HepG2 (cell line): ENCODE data around the gene PHTF1. TPM values are rescaled to one million over a fixed set of nuclear protein-coding genes. Genes with fewer than 3 reads are reported as not detected.

Source experiments
- ATAC-seq: fragments of 200-7000 bp; cut with Tn5 transposase; 3 replicates; pipeline ENCODE4 v1.9.1; 2020; ENCODE audit warnings: mild to moderate bottlenecking, moderate library complexity
- BruUV-seq: library from RNA; stranded (reverse); fragments of 400-500 nt; replicated peaks from 2 replicates; lab custom pipeline; 2021; lab: Mats Ljungman, UMichigan
- CTCF ChIA-PET: fragments of 300-600 bp; formaldehyde crosslinking; extraction: SDS; loops from one replicate; lab custom pipeline; 2021; ENCODE audit warnings: low total read pairs, inconsistent platforms, low intra/inter-chr PET ratio; lab: Yijun Ruan, JAX
- POLR2A ChIA-PET: fragments of 350-600 bp; sonication (Branson Sonifier 250); formaldehyde crosslinking; loops from one replicate; lab custom pipeline; 2020; ENCODE audit warnings: antibody characterized with exemption, inconsistent platforms; lab: Yijun Ruan, JAX
- DNase-seq: peaks from one replicate; pipeline ENCODE4 v3.0.0-alpha.2; 2015; ENCODE audit warnings: low spot score
- FAIRE-seq: peaks from 3 replicates; lab custom pipeline; 2011; peaks lifted over from hg19 to GRCh38; lab: Jason Lieb, UNC
- H2AFZ ChIP-seq: one replicate; pipeline ENCODE4 v1.6.1; 2011; ENCODE audit warnings: low read length, inconsistent platforms
- H3K27ac ChIP-seq: fragments of 300-600 bp; 3 replicates; pipeline ENCODE4 v1.8.0; 2011; ENCODE audit warnings: mixed run types, mild to moderate bottlenecking, mixed read lengths, low read length, inconsistent platforms; ENCODE audit not compliant: insufficient read depth; ENCODE audit errors: extremely low read length
- H3K27me3 ChIP-seq, 2 experiments: fragments of 200-600 bp in 1 of 2; 2 replicates in 1 of 2; 3 replicates in 1 of 2; pipeline versions ENCODE4 v1.6.0 to v1.8.0; 2011; ENCODE audit warnings: low read length in 2 of 2, mild to moderate bottlenecking in 2 of 2, moderate library complexity in 2 of 2, inconsistent platforms in 1 of 2; ENCODE audit not compliant: insufficient read depth in 2 of 2, control insufficient read depth in 1 of 2
- H3K36me3 ChIP-seq, 2 experiments: fragments of 200-600 bp in 1 of 2; replicated peaks in 1 of 2; 2 replicates in 1 of 2; 3 replicates in 1 of 2; pipeline versions ENCODE4 v1.5.1 to v1.8.0; 2011; ENCODE audit warnings: low read length in 2 of 2, inconsistent platforms in 1 of 2; ENCODE audit not compliant: insufficient read depth in 2 of 2, control insufficient read depth in 1 of 2
- H3K4me1 ChIP-seq: 2 replicates; pipeline ENCODE4 v1.5.1; 2012; ENCODE audit warnings: low read length, inconsistent platforms; ENCODE audit not compliant: insufficient read depth
- H3K4me2 ChIP-seq: 2 replicates; pipeline ENCODE4 v1.6.0; 2011; ENCODE audit warnings: low read depth, low read length, inconsistent platforms
- H3K4me3 ChIP-seq, 3 experiments: fragments of 200-600 bp in 1 of 3; sonication (generic), shearing (Covaris generic) in 1 of 3; replicated peaks in 1 of 3; 2 replicates each; pipeline ENCODE4 v1.5.1; 2011 to 2016; ENCODE audit warnings: low read length in 3 of 3, inconsistent platforms in 2 of 3, low read depth in 2 of 3, mild to moderate bottlenecking in 2 of 3, control low read depth in 1 of 3, mixed read lengths in 1 of 3; ENCODE audit not compliant: insufficient read depth in 1 of 3
- H3K79me2 ChIP-seq: one replicate; pipeline ENCODE4 v1.6.1; 2011; ENCODE audit warnings: low read length, inconsistent platforms; ENCODE audit not compliant: insufficient read depth
- H3K9ac ChIP-seq: 2 replicates; pipeline ENCODE4 v1.6.0; 2011; ENCODE audit warnings: mild to moderate bottlenecking, low read depth, low read length, inconsistent platforms; ENCODE audit not compliant: insufficient read depth
- H3K9me3 ChIP-seq: 2 replicates; pipeline ENCODE4 v1.5.1; 2012; ENCODE audit warnings: mild to moderate bottlenecking, low read length
- H4K20me1 ChIP-seq: 2 replicates; pipeline ENCODE4 v1.6.0; 2011; ENCODE audit warnings: inconsistent platforms, mild to moderate bottlenecking, low read length, moderate library complexity; ENCODE audit not compliant: insufficient read depth
- CENPX ChIP-seq: sonication (generic); formaldehyde crosslinking; IDR thresholded peaks from 2 replicates; pipeline ENCODE4 v1.9.0; 2021; ENCODE audit warnings: mild to moderate bottlenecking, missing genetic modification reagents, moderate library complexity
- E2F1 ChIP-seq: sonication (generic); formaldehyde crosslinking; IDR thresholded peaks from 2 replicates; pipeline ENCODE4 v1.5.0; 2020; ENCODE audit warnings: missing genetic modification reagents
- GATAD2A ChIP-seq: IDR thresholded peaks from 2 replicates; pipeline ENCODE4 v1.6.1; 2016
- GMEB2 ChIP-seq: IDR thresholded peaks from 2 replicates; pipeline ENCODE4 v1.6.1; 2016; ENCODE audit warnings: missing biosample characterization, missing genetic modification reagents, low read depth
- MBNL3 ChIP-seq: fragments of 250-450 bp; sonication (Bioruptor Pico); conservative IDR thresholded peaks from 2 replicates; pipeline ENCODE4 v1.8.0; 2022; ENCODE audit warnings: mild to moderate bottlenecking, inconsistent platforms
- NR1H2 ChIP-seq: sonication (generic); formaldehyde crosslinking; IDR thresholded peaks from 2 replicates; pipeline ENCODE4 v1.8.1; 2022; ENCODE audit warnings: low read depth, missing genetic modification reagents, borderline replicate concordance
- PITX1 ChIP-seq: sonication (generic); formaldehyde crosslinking; IDR thresholded peaks from 2 replicates; pipeline ENCODE4 v1.5.1; 2020; ENCODE audit warnings: mild to moderate bottlenecking, missing genetic modification reagents
- RARG ChIP-seq: sonication (generic); formaldehyde crosslinking; IDR thresholded peaks from 2 replicates; pipeline ENCODE4 v1.4.0; 2020; ENCODE audit warnings: low read depth, mild to moderate bottlenecking, missing genetic modification reagents
- RORA ChIP-seq: sonication (generic); formaldehyde crosslinking; IDR thresholded peaks from 2 replicates; pipeline ENCODE4 v1.5.0; 2020; ENCODE audit warnings: mild to moderate bottlenecking, missing genetic modification reagents, moderate library complexity
- SAP130 ChIP-seq: IDR thresholded peaks from 2 replicates; pipeline ENCODE4 v1.6.1; 2016; ENCODE audit warnings: low read depth
- SP4 ChIP-seq: sonication (generic); formaldehyde crosslinking; IDR thresholded peaks from 2 replicates; pipeline ENCODE4 v1.8.1; 2023; ENCODE audit warnings: mild to moderate bottlenecking, missing genetic modification reagents
- THYN1 ChIP-seq: sonication (generic); formaldehyde crosslinking; IDR thresholded peaks from 2 replicates; pipeline ENCODE4 v1.8.1; 2023; ENCODE audit warnings: low read depth, mild to moderate bottlenecking, moderate library complexity, missing genetic modification reagents, borderline replicate concordance
- YY1 ChIP-seq: IDR thresholded peaks from 2 replicates; pipeline ENCODE4 v1.6.1; 2011; ENCODE audit warnings: low read length, low read depth, moderate library complexity, mild to moderate bottlenecking; ENCODE audit not compliant: insufficient read depth, insufficient replicate concordance
- ZBTB38 ChIP-seq: sonication (generic); formaldehyde crosslinking; IDR thresholded peaks from 2 replicates; pipeline ENCODE4 v1.5.1; 2020; ENCODE audit warnings: mild to moderate bottlenecking, missing genetic modification reagents
- ZBTB8A ChIP-seq: sonication (generic); formaldehyde crosslinking; IDR thresholded peaks from 2 replicates; pipeline ENCODE4 v1.4.0; 2020; ENCODE audit warnings: mild to moderate bottlenecking, low read depth, missing genetic modification reagents, borderline replicate concordance
- ZNF432 ChIP-seq: sonication (generic); formaldehyde crosslinking; IDR thresholded peaks from 2 replicates; pipeline ENCODE4 v1.5.0; 2020; ENCODE audit warnings: missing genetic modification reagents, mild to moderate bottlenecking, borderline replicate concordance
- ZNF513 ChIP-seq: sonication (generic); formaldehyde crosslinking; conservative IDR thresholded peaks from 2 replicates; pipeline ENCODE4 v1.5.0; 2020; ENCODE audit warnings: missing genetic modification reagents
- ZNF563 ChIP-seq: sonication (generic); formaldehyde crosslinking; IDR thresholded peaks from 2 replicates; pipeline ENCODE4 v1.8.0; 2022; ENCODE audit warnings: mild to moderate bottlenecking, moderate library complexity, missing genetic modification reagents
- ZNF570 ChIP-seq: sonication (generic); formaldehyde crosslinking; IDR thresholded peaks from 2 replicates; pipeline ENCODE4 v1.4.0; 2020; ENCODE audit warnings: mild to moderate bottlenecking, missing genetic modification reagents, borderline replicate concordance
- ZNF615 ChIP-seq: sonication (generic); formaldehyde crosslinking; IDR thresholded peaks from 2 replicates; pipeline ENCODE4 v1.5.0; 2020; ENCODE audit warnings: mild to moderate bottlenecking, missing genetic modification reagents, borderline replicate concordance
- ZNF644 ChIP-seq: IDR thresholded peaks from 2 replicates; pipeline ENCODE4 v1.6.1; 2016; ENCODE audit warnings: low read depth
- ZNF713 ChIP-seq: sonication (generic); formaldehyde crosslinking; IDR thresholded peaks from 2 replicates; pipeline ENCODE4 v1.4.0; 2020; ENCODE audit warnings: mild to moderate bottlenecking, missing genetic modification reagents
- ZNF766 ChIP-seq: sonication (generic); formaldehyde crosslinking; IDR thresholded peaks from 2 replicates; pipeline ENCODE4 v1.5.0; 2020; ENCODE audit warnings: missing genetic modification reagents, borderline replicate concordance
- WGBS: methylation state at CpG from one replicate; pipeline ENCODE4 v1.1.6; 2017; ENCODE audit warnings: low lambda C conversion rate; 5-methylcytosine and 5-hydroxymethylcytosine counted together
- in situ Hi-C: cut with HindIII; loops from 2 replicates; pipeline ENCODE4 v1.10.0; 2017; ENCODE audit warnings: low pct_unique_long_range_greater_than_20kb; ENCODE audit not compliant: extremely low pct_ligation_motif_present
- intact Hi-C: fragments of 100-400 bp; cut with micrococcal nuclease; formaldehyde crosslinking; loops from one replicate; pipeline ENCODE4 v1.10.0; 2022; ENCODE audit not compliant: unreplicated experiment
- polyA plus RNA-seq, 8 experiments: library from polyadenylated mRNA; depleted of rRNA in 3 of 8; stranded (reverse) in 7 of 8; unstranded in 1 of 8; fragments of >200 nt; fragmentation: Illumina TruSeq in 4 of 8; extraction: Trizol in 4 of 8; gene quantifications; 2 replicates each; pipeline versions ENCODE4 v1.2.1 to v1.2.3, GENCODE V29; 2011 to 2016; ENCODE audit warnings: low read depth in 4 of 8, missing spikeins in 1 of 8, mixed read lengths in 1 of 8; ENCODE audit not compliant: insufficient read depth in 1 of 8
- total RNA-seq, 5 experiments: library from RNA; depleted of rRNA; stranded (reverse); fragments of >200 nt; fragmentation: Illumina TruSeq; extraction: Trizol; gene quantifications; 2 replicates each; pipeline ENCODE4 v1.2.3, GENCODE V29; 2016; ENCODE audit warnings: low read depth in 1 of 5

The PHTF1 gene
- total and polyA plus RNA-seq, 2 of the 13 experiments (the other 11 are each of a cell fraction or from before 2014, with no cell fraction given), result 5.0 to 19.7 TPM

GRCh38 chr1:113786069-113786468 lies 26.8 kb upstream of the PHTF1 start:
- in situ Hi-C loops, result no loop called here
- ATAC-seq (peak; percentile 90), FAIRE-seq (peak; percentile 32), DNase-seq (peak; percentile 65)
- no peaks in the 10 kb centered on the region for H3K9me3 ChIP-seq
- 0% methylated on average over 1 of the region's 1 CpG for WGBS
- peaks cover 35% of the 10 kb centered on the region for H3K4me1 ChIP-seq
- 0 out of 5 replicates have a peak, but pooled peaks cover 0 to 4% of the 10 kb centered on the region in 2 experiments for H3K36me3 ChIP-seq
- ChIA-PET POLR2A (interaction anchor here (0.8 to 3.4 kb wide), 3 partner anchors 25 to 143 kb away, joined by 3 to 11 read pairs (median 3); partner anchors contain the start of genes HIPK1 and PHTF1), CTCF (no interaction called here)
- peaks cover 60% of the 10 kb centered on the region for H3K79me2 ChIP-seq
- peaks cover 4% of the 10 kb centered on the region; the same call in 1 of the 2 replicates for H4K20me1 ChIP-seq
- intact Hi-C loops, result no loop called here
- BruUV-seq, result no TSS peak
- no peak overlapping the region for H3K9ac ChIP-seq
- peak overlapping the region; percentile 38 for H3K4me2 ChIP-seq
- peak overlapping the region; percentile 46 for H3K27ac ChIP-seq
- no peak overlapping the region for H2AFZ ChIP-seq
- no peak overlapping the region; a peak in 1 of 6 replicates for H3K4me3 ChIP-seq
- H3K27me3 ChIP-seq, result no peaks in the 10 kb centered on the region
- TF ChIP-seq THYN1 (CRISPR knock-in tag) (no peak), ZNF766 (CRISPR knock-in tag) (no peak), GMEB2 (no peak), ZNF644 (CRISPR knock-in tag) (peak; percentile 22; the same call in 1 of the 2 replicates), PITX1 (CRISPR knock-in tag) (no peak), NR1H2 (no peak), ZNF563 (CRISPR knock-in tag) (no peak), ZNF432 (CRISPR knock-in tag) (no peak), YY1 (no peak), SP4 (CRISPR knock-in tag) (no peak), MBNL3 (CRISPR knock-in tag) (no peak), RORA (CRISPR knock-in tag) (no peak), CENPX (CRISPR knock-in tag) (no peak), E2F1 (CRISPR knock-in tag) (no peak), ZBTB38 (CRISPR knock-in tag) (no peak), RARG (CRISPR knock-in tag) (no peak), ZNF713 (no peak), ZNF513 (CRISPR knock-in tag) (no peak), ZBTB8A (no peak), ZNF615 (CRISPR knock-in tag) (no peak), SAP130 (peak; percentile 45; the same call in 1 of the 2 replicates), ZNF570 (no peak), GATAD2A (peak; percentile 46; the same call in 1 of the 2 replicates)
